GM23338 (cell line): ENCODE measurements around the gene BCL10. TPM values are rescaled to one million over a fixed set of nuclear protein-coding genes. Genes with fewer than 3 reads are reported as not detected.

Experiments
- ATAC-seq: fragments of 200-7000 bp; cut with Tn5 transposase; 3 replicates; pipeline ENCODE4 v1.9.1; 2020
- DNase-seq: peaks from one replicate; pipeline ENCODE4 v3.0.0-alpha.2; 2015; ENCODE audit warnings: low spot score
- H2AFZ ChIP-seq: fragments of 200-600 bp; sonication (generic); 2 replicates; pipeline ENCODE4 v1.8.0; 2016; ENCODE audit warnings: antibody characterized with exemption, mild to moderate bottlenecking, moderate library complexity
- H3F3A ChIP-seq: fragments of 200-600 bp; sonication (generic); replicated peaks from 2 replicates; pipeline ENCODE4 v1.8.0; 2017; ENCODE audit warnings: antibody characterized with exemption, mixed run types, low read depth
- H3K27ac ChIP-seq: fragments of 200-600 bp; sonication (generic); 2 replicates; pipeline ENCODE4 v1.6.1; 2016; ENCODE audit warnings: low read depth
- H3K27me3 ChIP-seq: fragments of 200-600 bp; sonication (generic); 2 replicates; pipeline ENCODE4 v1.8.0; 2016; ENCODE audit warnings: mild to moderate bottlenecking, mixed run types, moderate library complexity; ENCODE audit not compliant: insufficient read depth
- H3K36me3 ChIP-seq: fragments of 200-600 bp; sonication (generic); 2 replicates; pipeline ENCODE4 v1.8.0; 2016; ENCODE audit warnings: mild to moderate bottlenecking; ENCODE audit not compliant: insufficient read depth
- H3K4me1 ChIP-seq: fragments of 200-600 bp; sonication (generic); 2 replicates; pipeline ENCODE4 v1.8.0; 2016; ENCODE audit warnings: mild to moderate bottlenecking, moderate library complexity; ENCODE audit not compliant: insufficient read depth
- H3K4me2 ChIP-seq: fragments of 200-600 bp; sonication (generic); 2 replicates; pipeline ENCODE4 v1.7.1; 2017; ENCODE audit warnings: mixed run types
- H3K4me3 ChIP-seq: fragments of 200-600 bp; sonication (generic); 2 replicates; pipeline ENCODE4 v1.6.1; 2016; ENCODE audit warnings: mixed run types
- H3K79me2 ChIP-seq: fragments of 200-600 bp; sonication (generic); replicated peaks from 2 replicates; pipeline ENCODE4 v1.8.0; 2017; ENCODE audit warnings: mild to moderate bottlenecking; ENCODE audit not compliant: insufficient read depth
- H3K9me2 ChIP-seq: fragments of 200-600 bp; sonication (generic); 2 replicates; pipeline ENCODE4 v1.8.0; 2017; ENCODE audit not compliant: insufficient read depth
- H4K20me1 ChIP-seq: fragments of 200-600 bp; sonication (generic); replicated peaks from 2 replicates; pipeline ENCODE4 v1.8.0; 2017; ENCODE audit warnings: mild to moderate bottlenecking; ENCODE audit not compliant: insufficient read depth
- H3K27ac Mint-ChIP-seq: 2 replicates; pipeline ENCODE4 v1.8.0; 2020; ENCODE audit warnings: inconsistent platforms, mild to moderate bottlenecking, moderate library complexity, mixed read lengths
- H3K27me3 Mint-ChIP-seq: 3 replicates; pipeline ENCODE4 v1.8.0; 2022; ENCODE audit warnings: low read depth, mild to moderate bottlenecking, moderate library complexity, mixed read lengths, inconsistent platforms; ENCODE audit not compliant: insufficient read depth, poor library complexity
- H3K36me3 Mint-ChIP-seq: 3 replicates; pipeline ENCODE4 v1.8.0; 2021; ENCODE audit warnings: low read depth, mild to moderate bottlenecking, inconsistent platforms, moderate library complexity, mixed read lengths
- H3K4me1 Mint-ChIP-seq: 3 replicates; pipeline ENCODE4 v1.8.0; 2020; ENCODE audit warnings: mild to moderate bottlenecking, inconsistent platforms, mixed read lengths
- H3K4me3 Mint-ChIP-seq: 3 replicates; pipeline ENCODE4 v1.8.0; 2021; ENCODE audit warnings: moderate library complexity, mild to moderate bottlenecking, inconsistent platforms, mixed read lengths
- H3K9me3 Mint-ChIP-seq: 3 replicates; pipeline ENCODE4 v1.8.0; 2020; ENCODE audit warnings: moderate library complexity, mild to moderate bottlenecking, inconsistent platforms, mixed read lengths
- CREB1 ChIP-seq: fragments of 250-450 bp; sonication (Bioruptor Pico); IDR thresholded peaks from 2 replicates; pipeline ENCODE4 v1.5.0; 2020; ENCODE audit warnings: low read depth, mild to moderate bottlenecking, moderate library complexity
- CTCF ChIP-seq, 2 experiments: fragments of 200-600 bp in 1 of 2; sonication (generic) in 1 of 2; conservative IDR thresholded peaks; 2 replicates each; pipeline versions ENCODE4 v1.5.1 to v1.6.1; 2016 to 2017; ENCODE audit warnings: antibody characterized with exemption in 2 of 2, low read depth in 2 of 2, mild to moderate bottlenecking in 2 of 2, moderate library complexity in 1 of 2
- ETS1 ChIP-seq: IDR thresholded peaks from 2 replicates; pipeline ENCODE4 v1.6.1; 2016; ENCODE audit warnings: antibody characterized with exemption
- EZH2phosphoT487 ChIP-seq: fragments of 200-600 bp; sonication (generic); IDR thresholded peaks from one replicate; pipeline ENCODE4 v1.8.1; 2018; ENCODE audit warnings: antibody characterized with exemption; ENCODE audit not compliant: unreplicated experiment
- JUNB ChIP-seq: IDR thresholded peaks from one replicate; pipeline ENCODE4 v1.6.1; 2016; ENCODE audit warnings: antibody characterized with exemption; ENCODE audit not compliant: unreplicated experiment
- NANOG ChIP-seq: IDR thresholded peaks from 2 replicates; pipeline ENCODE4 v1.6.1; 2016; ENCODE audit warnings: antibody characterized with exemption, borderline replicate concordance
- REST ChIP-seq: IDR thresholded peaks from one replicate; pipeline ENCODE4 v1.6.1; 2018; ENCODE audit warnings: antibody characterized with exemption; ENCODE audit not compliant: unreplicated experiment
- STAT1 ChIP-seq: IDR thresholded peaks from one replicate; pipeline ENCODE4 v1.6.1; 2016; ENCODE audit warnings: antibody characterized with exemption; ENCODE audit not compliant: unreplicated experiment
- ZNF114 ChIP-seq: fragments of 250-450 bp; sonication (Bioruptor Pico); IDR thresholded peaks from 2 replicates; pipeline ENCODE4 v1.5.0; 2020; ENCODE audit warnings: mild to moderate bottlenecking, moderate library complexity
- ZNF331 ChIP-seq: fragments of 250-450 bp; sonication (Bioruptor Pico); IDR thresholded peaks from 2 replicates; pipeline ENCODE4 v1.5.0; 2020; ENCODE audit warnings: low read depth, mild to moderate bottlenecking, moderate library complexity
- ZNF462 ChIP-seq: fragments of 250-450 bp; sonication (Bioruptor Pico); IDR thresholded peaks from 2 replicates; pipeline ENCODE4 v1.5.0; 2020; ENCODE audit warnings: mild to moderate bottlenecking, moderate library complexity
- polyA plus RNA-seq: library from polyadenylated mRNA; unstranded; fragments of >200 nt; fragmentation: Nextera tagmentation; extraction: Ambion mirVana; gene quantifications from 2 replicates; pipeline ENCODE4 v1.2.1, GENCODE V29; 2016
- total RNA-seq: library from RNA; depleted of rRNA; stranded (reverse); fragments of >200 nt; shearing (Covaris generic); gene quantifications from 2 replicates; pipeline ENCODE4 v1.2.3, GENCODE V29; 2014

Gene BCL10
- total and polyA plus RNA-seq, 2 experiments from 2014 or later, result 23.1 to 33.7 TPM

GRCh38 chr1:85276978-85277639 lies 677 bp upstream of the BCL10 start:
- no peak for DNase-seq
- H2AFZ ChIP-seq, result peak overlapping the region; percentile 12; the same call in 1 of the 2 replicates

More at GRCh38 chr1:85276978-85277639, 677 bp upstream of the BCL10 start:
- Histone ChIP-seq H3K9me2 (0 out of 2 replicates have a peak, but pooled peaks cover 5% of the 10 kb centered on the region), H3K36me3 (no peaks in the 10 kb centered on the region), H3K4me3 (peak overlapping the region; percentile 93), H3K4me2 (peak overlapping the region; percentile 75), H3K79me2 (peaks cover 38% of the 10 kb centered on the region), H3K27me3 (no peaks in the 10 kb centered on the region), H4K20me1 (peaks cover 10% of the 10 kb centered on the region; the same call in 1 of the 2 replicates), H3F3A (0 out of 2 replicates have a peak, but pooled peaks cover 6% of the 10 kb centered on the region), H3K27ac (peak overlapping the region; percentile 83), H3K4me1 (peaks cover 17% of the 10 kb centered on the region)
- no peak for TF ChIP-seq CREB1
- TF ChIP-seq ZNF114, result no peak
- TF ChIP-seq STAT1, result no peak
- TF ChIP-seq ZNF331, result no peak
- no peak for TF ChIP-seq JUNB
- no peak for TF ChIP-seq ETS1
- no peak for TF ChIP-seq CTCF (conservative IDR thresholded peaks at IDR 0.05; ENCODE audit: low read depth in 2 of 2)
- no peak for TF ChIP-seq ZNF462 (CRISPR knock-in tag)
- TF ChIP-seq REST, result no peak
- TF ChIP-seq NANOG, result no peak
- no peak for TF ChIP-seq EZH2phosphoT487
- Mint-ChIP-seq H3K27ac (peak overlapping the region; percentile 94), H3K4me3 (peak overlapping the region; percentile 88), H3K9me3 (peaks cover 3% of the 10 kb centered on the region; the same call in 1 of the 3 replicates), H3K36me3 (no peaks in the 10 kb centered on the region; the same call in 2 of the 3 replicates), H3K4me1 (peaks cover 47% of the 10 kb centered on the region), H3K27me3 (peaks cover 13% of the 10 kb centered on the region)
- ATAC-seq, result no peak
